ENCODE data around the gene WARS2. TPM values are rescaled to one million over a fixed set of nuclear protein-coding genes. Genes with fewer than 3 reads are reported as not detected.

Gene WARS2
- total RNA-seq, 1 donor, result 23.9 TPM

- peaks cover 14% of the 10 kb centered on the region for H3K4me1 ChIP-seq (ENCODE audit: insufficient read depth, low read length)
- H3K9me3 ChIP-seq (ENCODE audit: low read depth, low read length), result no peaks in the 10 kb centered on the region
- peak overlapping the region; percentile 98 for H2AFZ ChIP-seq (ENCODE audit: low read length)
- peak overlapping the region; percentile 100 for H3K27ac ChIP-seq (ENCODE audit: low read depth, low read length)
- H4K20me1 ChIP-seq (ENCODE audit: insufficient read depth, low read length), result no peaks in the 10 kb centered on the region
- no peaks in the 10 kb centered on the region for H3K27me3 ChIP-seq (ENCODE audit: insufficient read depth, low read length)
- H3K4me2 ChIP-seq (ENCODE audit: insufficient read depth, low read length), result peak overlapping the region; percentile 93
- H3K79me2 ChIP-seq (ENCODE audit: insufficient read depth, low read length), result peaks cover 26% of the 10 kb centered on the region
- H3K4me3 ChIP-seq (ENCODE audit: insufficient read depth, low read length), result peak overlapping the region; percentile 81
- no peaks in the 10 kb centered on the region for H3K36me3 ChIP-seq (ENCODE audit: insufficient read depth, low read length)
- TF ChIP-seq, protein P1, sequence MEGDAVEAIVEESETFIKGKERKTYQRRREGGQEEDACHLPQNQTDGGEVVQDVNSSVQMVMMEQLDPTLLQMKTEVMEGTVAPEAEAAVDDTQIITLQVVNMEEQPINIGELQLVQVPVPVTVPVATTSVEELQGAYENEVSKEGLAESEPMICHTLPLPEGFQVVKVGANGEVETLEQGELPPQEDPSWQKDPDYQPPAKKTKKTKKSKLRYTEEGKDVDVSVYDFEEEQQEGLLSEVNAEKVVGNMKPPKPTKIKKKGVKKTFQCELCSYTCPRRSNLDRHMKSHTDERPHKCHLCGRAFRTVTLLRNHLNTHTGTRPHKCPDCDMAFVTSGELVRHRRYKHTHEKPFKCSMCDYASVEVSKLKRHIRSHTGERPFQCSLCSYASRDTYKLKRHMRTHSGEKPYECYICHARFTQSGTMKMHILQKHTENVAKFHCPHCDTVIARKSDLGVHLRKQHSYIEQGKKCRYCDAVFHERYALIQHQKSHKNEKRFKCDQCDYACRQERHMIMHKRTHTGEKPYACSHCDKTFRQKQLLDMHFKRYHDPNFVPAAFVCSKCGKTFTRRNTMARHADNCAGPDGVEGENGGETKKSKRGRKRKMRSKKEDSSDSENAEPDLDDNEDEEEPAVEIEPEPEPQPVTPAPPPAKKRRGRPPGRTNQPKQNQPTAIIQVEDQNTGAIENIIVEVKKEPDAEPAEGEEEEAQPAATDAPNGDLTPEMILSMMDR (IDR thresholded peaks at IDR 0.05; ENCODE audit: extremely low read depth, low read depth, low read length), result peak; percentile 33
- DNase-seq (ENCODE audit: insufficient read length, low spot score, missing footprints), result no peak
Measured at GRCh38 chr1:119141020-119141424, 569 bp upstream of the WARS2 start.

DNA sequence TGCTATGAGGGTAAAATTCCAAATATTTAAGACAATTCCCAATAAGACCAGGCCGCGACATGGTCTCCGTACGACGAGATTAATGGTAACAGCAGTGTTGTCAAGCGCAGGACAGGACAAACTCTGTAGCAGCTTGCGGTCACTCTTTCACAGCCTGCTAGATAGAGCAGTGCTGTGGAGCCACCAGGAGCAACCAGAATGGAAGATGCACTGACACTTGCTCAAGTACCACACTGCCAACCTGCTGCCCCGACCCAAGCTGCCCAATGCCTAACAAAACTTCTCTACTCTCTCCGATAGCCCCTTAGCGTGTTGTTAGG, 636 bp downstream of the WARS2 start:
- no peaks in the 10 kb centered on the region for H3K9me3 ChIP-seq (ENCODE audit: low read depth, low read length)
- H3K4me2 ChIP-seq (ENCODE audit: insufficient read depth, low read length), result peak overlapping the region; percentile 93
- H3K27ac ChIP-seq (ENCODE audit: low read depth, low read length), result peak overlapping the region; percentile 100
- no peak for DNase-seq (ENCODE audit: insufficient read length, low spot score, missing footprints)
- peak overlapping the region; percentile 81 for H3K4me3 ChIP-seq (ENCODE audit: insufficient read depth, low read length)
- H3K79me2 ChIP-seq (ENCODE audit: insufficient read depth, low read length), result peaks cover 28% of the 10 kb centered on the region
- H3K4me1 ChIP-seq (ENCODE audit: insufficient read depth, low read length), result peaks cover 14% of the 10 kb centered on the region
- peak overlapping the region; percentile 98 for H2AFZ ChIP-seq (ENCODE audit: low read length)
- H4K20me1 ChIP-seq (ENCODE audit: insufficient read depth, low read length), result no peaks in the 10 kb centered on the region
- H3K27me3 ChIP-seq (ENCODE audit: insufficient read depth, low read length), result no peaks in the 10 kb centered on the region
- no peaks in the 10 kb centered on the region for H3K36me3 ChIP-seq (ENCODE audit: insufficient read depth, low read length)
- TF ChIP-seq, protein P1 (IDR thresholded peaks at IDR 0.05; ENCODE audit: extremely low read depth, low read depth, low read length), result no peak

GRCh38 chr1:119139403-119139802, 1.1 kb downstream of the WARS2 start:
- Histone ChIP-seq H3K27me3 (ENCODE audit: insufficient read depth, low read length) (no peaks in the 10 kb centered on the region), H4K20me1 (ENCODE audit: insufficient read depth, low read length) (no peaks in the 10 kb centered on the region), H3K27ac (ENCODE audit: low read depth, low read length) (peak overlapping the region; percentile 100), H3K4me3 (ENCODE audit: insufficient read depth, low read length) (peak overlapping the region; percentile 81), H3K9me3 (ENCODE audit: low read depth, low read length) (no peaks in the 10 kb centered on the region), H3K36me3 (ENCODE audit: insufficient read depth, low read length) (no peaks in the 10 kb centered on the region), H3K4me2 (ENCODE audit: insufficient read depth, low read length) (peak overlapping the region; percentile 93), H3K79me2 (ENCODE audit: insufficient read depth, low read length) (peaks cover 30% of the 10 kb centered on the region), H3K4me1 (ENCODE audit: insufficient read depth, low read length) (peaks cover 19% of the 10 kb centered on the region), H2AFZ (ENCODE audit: low read length) (peak overlapping the region; percentile 98)
- no peak for DNase-seq (ENCODE audit: insufficient read length, low spot score, missing footprints)
- TF ChIP-seq, protein P1 (IDR thresholded peaks at IDR 0.05; ENCODE audit: extremely low read depth, low read depth, low read length), result no peak

- H3K36me3 ChIP-seq (ENCODE audit: insufficient read depth, low read length), result no peaks in the 10 kb centered on the region
- peaks cover 31% of the 10 kb centered on the region for H3K4me1 ChIP-seq (ENCODE audit: insufficient read depth, low read length)
- peaks cover 30% of the 10 kb centered on the region for H3K79me2 ChIP-seq (ENCODE audit: insufficient read depth, low read length)
- H3K27ac ChIP-seq (ENCODE audit: low read depth, low read length), result no peak overlapping the region
- H3K4me2 ChIP-seq (ENCODE audit: insufficient read depth, low read length), result no peak overlapping the region
- no peak overlapping the region for H3K4me3 ChIP-seq (ENCODE audit: insufficient read depth, low read length)
- TF ChIP-seq, protein P1 (IDR thresholded peaks at IDR 0.05; ENCODE audit: extremely low read depth, low read depth, low read length), result no peak
- no peaks in the 10 kb centered on the region for H3K9me3 ChIP-seq (ENCODE audit: low read depth, low read length)
- no peak overlapping the region for H2AFZ ChIP-seq (ENCODE audit: low read length)
- no peaks in the 10 kb centered on the region for H4K20me1 ChIP-seq (ENCODE audit: insufficient read depth, low read length)
- no peaks in the 10 kb centered on the region for H3K27me3 ChIP-seq (ENCODE audit: insufficient read depth, low read length)
- DNase-seq (ENCODE audit: insufficient read length, low spot score, missing footprints), result no peak
Measured at GRCh38 chr1:119136401-119136800, 4.1 kb downstream of the WARS2 start.

All from osteoblast (primary cell).